ENCODE results near the gene CSRNP3.

- TF ChIP-seq CTCF (IDR thresholded peaks at IDR 0.05) (no peak), POLR2A (IDR thresholded peaks at IDR 0.05) (no peak)
These were observed 246.6 kb downstream of the CSRNP3 start for GRCh38 chr2:165716091-165716490.

All from uterus (tissue), 2 donors.